HepG2 (cell line): Measurements from ENCODE around the gene CATSPERD. TPM values are rescaled to one million over a fixed set of nuclear protein-coding genes. Genes with fewer than 3 reads are reported as not detected.

ENCODE experiments used
- ATF1 ChIP-seq: IDR thresholded peaks from 2 replicates; pipeline ENCODE4 v1.6.1; 2016; ENCODE audit warnings: mild to moderate bottlenecking, control low read depth
- CBX5 ChIP-seq: sonication (generic); formaldehyde crosslinking; IDR thresholded peaks from 2 replicates; pipeline ENCODE4 v1.4.0; 2020; ENCODE audit warnings: missing genetic modification reagents, borderline replicate concordance
- HNRNPH1 ChIP-seq: fragments of 200-400 bp; formaldehyde crosslinking; optimal IDR thresholded peaks from 2 replicates; pipeline ENCODE3; 2017; ENCODE audit warnings: mild to moderate bottlenecking, low read depth, low read length
- JARID2 ChIP-seq: sonication (generic); formaldehyde crosslinking; IDR thresholded peaks from 2 replicates; pipeline ENCODE4 v1.8.1; 2023; ENCODE audit warnings: missing genetic modification reagents, inconsistent platforms; ENCODE audit not compliant: insufficient replicate concordance
- MAFK ChIP-seq, 2 experiments: IDR thresholded peaks in 1 of 2; conservative IDR thresholded peaks in 1 of 2; 2 replicates each; pipeline ENCODE4 v1.6.1; 2011; ENCODE audit warnings: improper control_type of control experiment in 2 of 2, low read length in 2 of 2
- NR2F6 ChIP-seq, 2 experiments: IDR thresholded peaks; 2 replicates each; pipeline ENCODE4 v1.6.1; 2016; ENCODE audit warnings: antibody characterized with exemption in 1 of 2, mild to moderate bottlenecking in 1 of 2
- PHF20 ChIP-seq: sonication (generic); formaldehyde crosslinking; IDR thresholded peaks from 2 replicates; pipeline ENCODE4 v1.5.0; 2020; ENCODE audit warnings: mild to moderate bottlenecking, missing genetic modification reagents
- PRMT3 ChIP-seq: sonication (generic); formaldehyde crosslinking; IDR thresholded peaks from 2 replicates; pipeline ENCODE4 v1.8.1; 2022; ENCODE audit warnings: low read depth, mild to moderate bottlenecking, moderate library complexity, missing genetic modification reagents, borderline replicate concordance
- RAD51 ChIP-seq: fragments of 450-650 bp; IDR thresholded peaks from 2 replicates; pipeline ENCODE4 v1.6.1; 2016; ENCODE audit warnings: borderline replicate concordance
- SPEN ChIP-seq: sonication (generic); formaldehyde crosslinking; IDR thresholded peaks from 2 replicates; pipeline ENCODE4 v1.5.1; 2020; ENCODE audit warnings: low read depth, mild to moderate bottlenecking, missing genetic modification reagents
- SRY ChIP-seq: sonication (generic); formaldehyde crosslinking; IDR thresholded peaks from 2 replicates; pipeline ENCODE4 v1.8.0; 2022; ENCODE audit warnings: mild to moderate bottlenecking, missing genetic modification reagents
- TSC22D2 ChIP-seq: sonication (generic); formaldehyde crosslinking; IDR thresholded peaks from 2 replicates; pipeline ENCODE4 v1.5.1; 2020; ENCODE audit warnings: missing genetic modification reagents, mild to moderate bottlenecking, borderline replicate concordance
- ZMYM2 ChIP-seq: sonication (generic); formaldehyde crosslinking; IDR thresholded peaks from 2 replicates; pipeline ENCODE4 v1.8.0; 2022; ENCODE audit warnings: mild to moderate bottlenecking, missing genetic modification reagents
- ZNF230 ChIP-seq: sonication (generic); formaldehyde crosslinking; IDR thresholded peaks from 2 replicates; pipeline ENCODE4 v1.4.0; 2020; ENCODE audit warnings: mild to moderate bottlenecking, missing genetic modification reagents
- ZNF337 ChIP-seq: sonication (generic); formaldehyde crosslinking; IDR thresholded peaks from 2 replicates; pipeline ENCODE4 v1.5.1; 2020; ENCODE audit warnings: missing genetic modification reagents, low read depth, mild to moderate bottlenecking, borderline replicate concordance
- ZNF569 ChIP-seq: sonication (generic); formaldehyde crosslinking; IDR thresholded peaks from 2 replicates; pipeline ENCODE4 v1.5.0; 2020; ENCODE audit warnings: mild to moderate bottlenecking, missing genetic modification reagents, moderate library complexity, borderline replicate concordance
- ZNF607 ChIP-seq: sonication (generic); formaldehyde crosslinking; IDR thresholded peaks from 2 replicates; pipeline ENCODE4 v1.5.1; 2020; ENCODE audit warnings: missing genetic modification reagents, mild to moderate bottlenecking, borderline replicate concordance
- ZSCAN25 ChIP-seq: sonication (generic); formaldehyde crosslinking; IDR thresholded peaks from 2 replicates; pipeline ENCODE4 v1.8.0; 2022; ENCODE audit warnings: mild to moderate bottlenecking, missing genetic modification reagents
- polyA plus RNA-seq, 8 experiments: library from polyadenylated mRNA; depleted of rRNA in 3 of 8; stranded (reverse) in 7 of 8; unstranded in 1 of 8; fragments of >200 nt; fragmentation: Illumina TruSeq in 4 of 8; extraction: Trizol in 4 of 8; gene quantifications; 2 replicates each; pipeline versions ENCODE4 v1.2.1 to v1.2.3, GENCODE V29; 2011 to 2016; ENCODE audit warnings: low read depth in 4 of 8, missing spikeins in 1 of 8, mixed read lengths in 1 of 8; ENCODE audit not compliant: insufficient read depth in 1 of 8
- total RNA-seq, 5 experiments: library from RNA; depleted of rRNA; stranded (reverse); fragments of >200 nt; fragmentation: Illumina TruSeq; extraction: Trizol; gene quantifications; 2 replicates each; pipeline ENCODE4 v1.2.3, GENCODE V29; 2016; ENCODE audit warnings: low read depth in 1 of 5
- TF ChIP-seq, protein P1 (sequence below): sonication (generic); formaldehyde crosslinking; IDR thresholded peaks from 2 replicates; pipeline ENCODE4 v1.4.0; 2020; ENCODE audit warnings: missing genetic modification reagents
- TF ChIP-seq, protein P2 (sequence below): sonication (generic); formaldehyde crosslinking; IDR thresholded peaks from 2 replicates; pipeline ENCODE4 v1.4.0; 2020; ENCODE audit warnings: low read depth, missing genetic modification reagents
- TF ChIP-seq, protein P3 (sequence below): sonication (generic); formaldehyde crosslinking; IDR thresholded peaks from 2 replicates; pipeline ENCODE4 v1.5.1; 2020; ENCODE audit warnings: mild to moderate bottlenecking, missing genetic modification reagents, borderline replicate concordance

CATSPERD gene
- total and polyA plus RNA-seq, 2 of the 13 experiments (the other 11 are each of a cell fraction or from before 2014, with no cell fraction given): 0.04 TPM; not detected in 1

DNA sequence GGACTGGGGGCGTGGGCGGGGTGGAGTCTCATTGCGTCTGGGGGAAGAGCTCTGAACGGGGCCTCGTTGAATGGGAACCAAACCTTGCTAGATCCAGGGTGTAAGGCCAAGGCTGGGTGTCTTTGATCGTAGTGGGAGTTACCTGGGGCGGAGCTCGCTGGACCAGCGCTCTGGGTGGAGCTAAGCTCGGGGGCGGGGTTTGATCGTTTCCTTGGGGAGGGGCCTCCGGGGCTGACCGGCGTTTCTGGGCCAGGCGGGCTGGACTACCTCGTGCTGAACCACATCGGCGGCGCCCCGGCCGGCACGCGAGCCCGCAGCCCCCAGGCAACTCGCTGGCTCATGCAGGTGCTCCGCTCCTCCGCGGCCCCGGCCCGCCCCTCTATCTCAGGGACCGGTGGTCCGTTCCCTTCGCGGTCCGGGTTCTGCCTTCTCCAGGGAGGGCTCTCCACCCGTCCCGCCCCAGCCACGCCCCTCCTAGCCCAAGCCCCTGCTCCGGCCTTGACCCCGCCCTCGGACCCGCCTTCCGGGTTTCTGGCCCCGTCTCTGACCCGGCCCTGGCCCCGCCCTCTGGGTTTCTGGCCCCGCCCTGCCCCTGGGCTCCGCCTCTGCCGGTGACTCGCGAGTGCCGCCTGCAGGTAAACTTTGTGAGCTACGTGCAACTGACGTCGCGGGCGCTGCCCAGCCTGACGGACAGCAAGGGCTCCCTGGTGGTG is 33.6 kb upstream of the CATSPERD start (continued):
- TF ChIP-seq, protein P1, sequence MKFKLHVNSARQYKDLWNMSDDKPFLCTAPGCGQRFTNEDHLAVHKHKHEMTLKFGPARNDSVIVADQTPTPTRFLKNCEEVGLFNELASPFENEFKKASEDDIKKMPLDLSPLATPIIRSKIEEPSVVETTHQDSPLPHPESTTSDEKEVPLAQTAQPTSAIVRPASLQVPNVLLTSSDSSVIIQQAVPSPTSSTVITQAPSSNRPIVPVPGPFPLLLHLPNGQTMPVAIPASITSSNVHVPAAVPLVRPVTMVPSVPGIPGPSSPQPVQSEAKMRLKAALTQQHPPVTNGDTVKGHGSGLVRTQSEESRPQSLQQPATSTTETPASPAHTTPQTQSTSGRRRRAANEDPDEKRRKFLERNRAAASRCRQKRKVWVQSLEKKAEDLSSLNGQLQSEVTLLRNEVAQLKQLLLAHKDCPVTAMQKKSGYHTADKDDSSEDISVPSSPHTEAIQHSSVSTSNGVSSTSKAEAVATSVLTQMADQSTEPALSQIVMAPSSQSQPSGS (CRISPR knock-in tag): no peak
- TF ChIP-seq NR2F6 (IDR thresholded peaks at IDR 0.05): no peak
- TF ChIP-seq NR2F6 (CRISPR knock-in tag; IDR thresholded peaks at IDR 0.05): peak; percentile 67; the same call in 1 of the 2 replicates
- no peak for TF ChIP-seq HNRNPH1
- TF ChIP-seq, protein P2, sequence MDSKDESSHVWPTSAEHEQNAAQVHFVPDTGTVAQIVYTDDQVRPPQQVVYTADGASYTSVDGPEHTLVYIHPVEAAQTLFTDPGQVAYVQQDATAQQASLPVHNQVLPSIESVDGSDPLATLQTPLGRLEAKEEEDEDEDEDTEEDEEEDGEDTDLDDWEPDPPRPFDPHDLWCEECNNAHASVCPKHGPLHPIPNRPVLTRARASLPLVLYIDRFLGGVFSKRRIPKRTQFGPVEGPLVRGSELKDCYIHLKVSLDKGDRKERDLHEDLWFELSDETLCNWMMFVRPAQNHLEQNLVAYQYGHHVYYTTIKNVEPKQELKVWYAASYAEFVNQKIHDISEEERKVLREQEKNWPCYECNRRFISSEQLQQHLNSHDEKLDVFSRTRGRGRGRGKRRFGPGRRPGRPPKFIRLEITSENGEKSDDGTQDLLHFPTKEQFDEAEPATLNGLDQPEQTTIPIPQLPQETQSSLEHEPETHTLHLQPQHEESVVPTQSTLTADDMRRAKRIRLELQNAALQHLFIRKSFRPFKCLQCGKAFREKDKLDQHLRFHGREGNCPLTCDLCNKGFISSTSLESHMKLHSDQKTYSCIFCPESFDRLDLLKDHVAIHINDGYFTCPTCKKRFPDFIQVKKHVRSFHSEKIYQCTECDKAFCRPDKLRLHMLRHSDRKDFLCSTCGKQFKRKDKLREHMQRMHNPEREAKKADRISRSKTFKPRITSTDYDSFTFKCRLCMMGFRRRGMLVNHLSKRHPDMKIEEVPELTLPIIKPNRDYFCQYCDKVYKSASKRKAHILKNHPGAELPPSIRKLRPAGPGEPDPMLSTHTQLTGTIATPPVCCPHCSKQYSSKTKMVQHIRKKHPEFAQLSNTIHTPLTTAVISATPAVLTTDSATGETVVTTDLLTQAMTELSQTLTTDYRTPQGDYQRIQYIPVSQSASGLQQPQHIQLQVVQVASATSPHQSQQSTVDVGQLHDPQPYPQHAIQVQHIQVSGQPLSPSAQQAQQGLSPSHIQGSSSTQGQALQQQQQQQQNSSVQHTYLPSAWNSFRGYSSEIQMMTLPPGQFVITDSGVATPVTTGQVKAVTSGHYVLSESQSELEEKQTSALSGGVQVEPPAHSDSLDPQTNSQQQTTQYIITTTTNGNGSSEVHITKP: no peak; the same call in 1 of the 2 replicates
- no peak for TF ChIP-seq PRMT3 (CRISPR knock-in tag)
- no peak for TF ChIP-seq JARID2 (CRISPR knock-in tag)
- peak; percentile 68; the same call in 1 of the 2 replicates for TF ChIP-seq ZMYM2
- no peak for TF ChIP-seq MAFK (conservative IDR thresholded peaks at IDR 0.05 in 1 of 2, IDR thresholded peaks at IDR 0.05 in 1 of 2; ENCODE audit: low read length in 2 of 2)
- TF ChIP-seq RAD51: no peak
- no peak for TF ChIP-seq ZNF230
- no peak for TF ChIP-seq ATF1 (CRISPR knock-in tag)
- no peak; the same call in 1 of the 2 replicates for TF ChIP-seq ZSCAN25
- no peak for TF ChIP-seq ZNF569 (CRISPR knock-in tag)
- TF ChIP-seq ZNF337 (CRISPR knock-in tag): no peak
- TF ChIP-seq ZNF607 (CRISPR knock-in tag): no peak
- TF ChIP-seq, protein P3, sequence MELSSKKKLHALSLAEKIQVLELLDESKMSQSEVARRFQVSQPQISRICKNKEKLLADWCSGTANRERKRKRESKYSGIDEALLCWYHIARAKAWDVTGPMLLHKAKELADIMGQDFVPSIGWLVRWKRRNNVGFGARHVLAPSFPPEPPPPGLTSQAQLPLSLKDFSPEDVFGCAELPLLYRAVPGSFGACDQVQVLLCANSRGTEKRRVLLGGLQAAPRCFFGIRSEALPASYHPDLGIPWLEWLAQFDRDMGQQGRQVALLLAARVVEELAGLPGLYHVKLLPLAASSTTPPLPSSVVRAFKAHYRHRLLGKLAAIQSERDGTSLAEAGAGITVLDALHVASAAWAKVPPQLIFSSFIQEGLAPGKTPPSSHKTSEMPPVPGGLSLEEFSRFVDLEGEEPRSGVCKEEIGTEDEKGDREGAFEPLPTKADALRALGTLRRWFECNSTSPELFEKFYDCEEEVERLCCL: no peak
- no peak for TF ChIP-seq CBX5
- no peak for TF ChIP-seq SRY (CRISPR knock-in tag)
- TF ChIP-seq PHF20 (CRISPR knock-in tag): no peak
- peak; percentile 71; the same call in 1 of the 2 replicates for TF ChIP-seq SPEN (CRISPR knock-in tag)
- no peak for TF ChIP-seq TSC22D2 (CRISPR knock-in tag)
